ENCODE data around the gene DEFB113. TPM values are rescaled to one million over a fixed set of nuclear protein-coding genes. Genes with fewer than 3 reads are reported as not detected.

Gene DEFB113
- not detected for total RNA-seq

GRCh38 chr6:49969605-49970004 lies at the start of gene DEFB113:
Gene DEFB113 (minus strand): TSS chr6:49969625. CDS start chr6:49969625, 0 bp downstream.
- no peak for ATAC-seq
- intact Hi-C loops (cut with DNase I; ENCODE audit: low total_unique reads), result no loop called here
- no peak for TF ChIP-seq POLR2A (IDR thresholded peaks at IDR 0.05)
- TF ChIP-seq CTCF (IDR thresholded peaks at IDR 0.05 in 4 of 5, conservative IDR thresholded peaks at IDR 0.05 in 1 of 5), result no peak

GRCh38 chr6:50007819-50008218 lies 38.4 kb upstream of the DEFB113 start:
- no peak overlapping the region for H3K4me3 ChIP-seq
- no peaks in the 10 kb centered on the region for H3K9me3 ChIP-seq
- in situ Hi-C loops (cut with MboI; ENCODE audit: low sequenced_read_pairs in 4 of 4), result no loop called here
- H3K4me1 ChIP-seq, result no peaks in the 10 kb centered on the region
- TF ChIP-seq CTCF (IDR thresholded peaks at IDR 0.05 in 4 of 5, conservative IDR thresholded peaks at IDR 0.05 in 1 of 5) (no peak), POLR2A (IDR thresholded peaks at IDR 0.05) (no peak)
- no peak overlapping the region for H3K27ac ChIP-seq
- no peak for ATAC-seq
- no peaks in the 10 kb centered on the region for H3K36me3 ChIP-seq
- intact Hi-C loops (cut with DNase I; ENCODE audit: low total_unique reads), result no loop called here
- no peaks in the 10 kb centered on the region for H3K27me3 ChIP-seq
- no peak for DNase-seq

More at GRCh38 chr6:49969605-49970004, at the start of gene DEFB113:
- DNase-seq, result no peak
- H3K27ac ChIP-seq, result no peak within 1 kb of the TSS
- no peaks in the 10 kb centered on the region for H3K36me3 ChIP-seq
- H3K9me3 ChIP-seq, result no peaks in the 10 kb centered on the region
- H3K27me3 ChIP-seq, result no peaks in the 10 kb centered on the region
- H3K4me3 ChIP-seq, result no peak within 1 kb of the TSS
- in situ Hi-C loops (cut with MboI; ENCODE audit: low sequenced_read_pairs in 4 of 4), result no loop called here
- H3K4me1 ChIP-seq, result no peaks in the 10 kb centered on the region

GRCh38 chr6:50003139-50003538 lies 33.7 kb upstream of the DEFB113 start:
- no peaks in the 10 kb centered on the region for H3K9me3 ChIP-seq
- intact Hi-C loops (cut with DNase I; ENCODE audit: low total_unique reads) (no loop called here), in situ Hi-C loops (cut with MboI; ENCODE audit: low sequenced_read_pairs in 4 of 4) (no loop called here)
- TF ChIP-seq POLR2A (IDR thresholded peaks at IDR 0.05) (no peak), CTCF (IDR thresholded peaks at IDR 0.05 in 4 of 5, conservative IDR thresholded peaks at IDR 0.05 in 1 of 5) (no peak)
- H3K4me3 ChIP-seq, result no peak overlapping the region
- H3K27me3 ChIP-seq, result no peaks in the 10 kb centered on the region
- DNase-seq, result no peak
- H3K27ac ChIP-seq, result no peak overlapping the region
- no peaks in the 10 kb centered on the region for H3K4me1 ChIP-seq
- H3K36me3 ChIP-seq, result no peaks in the 10 kb centered on the region
- ATAC-seq, result no peak

- TF ChIP-seq CTCF (IDR thresholded peaks at IDR 0.05 in 4 of 5, conservative IDR thresholded peaks at IDR 0.05 in 1 of 5), result no peak
- no peak for TF ChIP-seq POLR2A (IDR thresholded peaks at IDR 0.05)
- Histone ChIP-seq H3K27me3 (no peaks in the 10 kb centered on the region), H3K36me3 (no peaks in the 10 kb centered on the region), H3K9me3 (no peaks in the 10 kb centered on the region), H3K4me1 (no peaks in the 10 kb centered on the region), H3K27ac (no peak overlapping the region), H3K4me3 (no peak overlapping the region)
- no peak for ATAC-seq
- DNase-seq, result no peak
- intact Hi-C loops (cut with DNase I; ENCODE audit: low total_unique reads), result no loop called here
- in situ Hi-C loops (cut with MboI; ENCODE audit: low sequenced_read_pairs in 4 of 4), result no loop called here
These were observed 25.9 kb upstream of the DEFB113 start for GRCh38 chr6:49995278-49995677.

GRCh38 chr6:49988900-49989299 lies 19.5 kb upstream of the DEFB113 start:
- H3K36me3 ChIP-seq, result no peaks in the 10 kb centered on the region
- no peaks in the 10 kb centered on the region for H3K9me3 ChIP-seq
- no peak overlapping the region for H3K27ac ChIP-seq
- in situ Hi-C loops (cut with MboI; ENCODE audit: low sequenced_read_pairs in 4 of 4), result no loop called here
- H3K4me3 ChIP-seq, result no peak overlapping the region
- intact Hi-C loops (cut with DNase I; ENCODE audit: low total_unique reads), result no loop called here
- no peaks in the 10 kb centered on the region for H3K27me3 ChIP-seq
- TF ChIP-seq POLR2A (IDR thresholded peaks at IDR 0.05), result no peak
- TF ChIP-seq CTCF (IDR thresholded peaks at IDR 0.05 in 4 of 5, conservative IDR thresholded peaks at IDR 0.05 in 1 of 5), result no peak
- no peaks in the 10 kb centered on the region for H3K4me1 ChIP-seq
- DNase-seq, result no peak
- ATAC-seq, result no peak
